HUES64 (cell line): ENCODE results near the gene PLK4.
"Not testable (repeated sequence)": the region's sequence is repeated elsewhere in the genome, so short reads cannot be mapped to it uniquely, and the experiment has no call there.

Source experiments
- H3K27ac ChIP-seq: 2 replicates; pipeline ENCODE4 v1.7.0; 2013; ENCODE audit warnings: low read depth, low read length, inconsistent platforms
- H3K27me3 ChIP-seq: 2 replicates; pipeline ENCODE4 v1.6.1; 2013; ENCODE audit warnings: mild to moderate bottlenecking, low read length; ENCODE audit not compliant: insufficient read depth
- H3K36me3 ChIP-seq: 2 replicates; pipeline ENCODE4 v1.6.1; 2013; ENCODE audit warnings: mild to moderate bottlenecking, low read length; ENCODE audit not compliant: insufficient read depth
- H3K4me1 ChIP-seq: 2 replicates; pipeline ENCODE4 v1.6.1; 2013; ENCODE audit warnings: mild to moderate bottlenecking, low read length, moderate library complexity; ENCODE audit not compliant: insufficient read depth
- H3K4me3 ChIP-seq: 2 replicates; pipeline ENCODE4 v1.5.1; 2013; ENCODE audit warnings: mild to moderate bottlenecking, low read length, moderate library complexity
- H3K9ac ChIP-seq: 2 replicates; pipeline ENCODE4 v1.6.1; 2013; ENCODE audit warnings: mild to moderate bottlenecking, low read depth, low read length
- H3K9me3 ChIP-seq: 2 replicates; pipeline ENCODE4 v1.6.1; 2013; ENCODE audit warnings: low read depth, low read length; ENCODE audit not compliant: insufficient read depth
- WGBS: fragments of 150-250, 120-280 bp; methylation state at CpG from one replicate; pipeline ENCODE4 v1.1.7; 2013; ENCODE audit warnings: missing lambda C conversion rate; 5-methylcytosine and 5-hydroxymethylcytosine counted together

PLK4 gene

GRCh38 chr4:127857641-127858040, 23.1 kb upstream of the PLK4 start:
- Histone ChIP-seq H3K36me3 (no peaks in the 10 kb centered on the region), H3K4me1 (peaks cover 24% of the 10 kb centered on the region), H3K9ac (no peak overlapping the region), H3K27ac (no peak overlapping the region), H3K9me3 (0 out of 2 replicates have a peak, but pooled peaks cover 5% of the 10 kb centered on the region), H3K27me3 (no peaks in the 10 kb centered on the region), H3K4me3 (no peak overlapping the region)
- WGBS = 89% methylated on average over 1 of the region's 1 CpG

GRCh38 chr4:127868196-127868595, 12.5 kb upstream of the PLK4 start:
- H3K27me3 ChIP-seq = no peaks in the 10 kb centered on the region
- H3K27ac ChIP-seq = no peak overlapping the region
- no peak overlapping the region for H3K9ac ChIP-seq
- no peaks in the 10 kb centered on the region for H3K36me3 ChIP-seq
- no CpG with 5 or more reads among the region's 2 CpGs for WGBS
- no peak overlapping the region for H3K4me3 ChIP-seq
- H3K4me1 ChIP-seq = no peaks in the 10 kb centered on the region
- no peaks in the 10 kb centered on the region for H3K9me3 ChIP-seq

- Histone ChIP-seq H3K4me1 (no peaks in the 10 kb centered on the region), H3K36me3 (0 out of 2 replicates have a peak, but pooled peaks cover under 1% of the 10 kb centered on the region), H3K9ac (no peak overlapping the region), H3K27ac (no peak overlapping the region), H3K9me3 (no peaks in the 10 kb centered on the region), H3K27me3 (no peaks in the 10 kb centered on the region), H3K4me3 (no peak overlapping the region)
Measured at GRCh38 chr4:127870281-127870680, 10.4 kb upstream of the PLK4 start.

- Histone ChIP-seq H3K27ac (no peak overlapping the region), H3K27me3 (no peaks in the 10 kb centered on the region), H3K4me3 (no peak overlapping the region), H3K9ac (no peak overlapping the region), H3K36me3 (0 out of 2 replicates have a peak, but pooled peaks cover 4% of the 10 kb centered on the region), H3K4me1 (no peaks in the 10 kb centered on the region), H3K9me3 (no peaks in the 10 kb centered on the region)
- 63% methylated on average over 3 of the region's 3 CpGs for WGBS
Measured at GRCh38 chr4:127870688-127871087, 10.0 kb upstream of the PLK4 start.

- Histone ChIP-seq H3K27me3 (no peaks in the 10 kb centered on the region), H3K27ac (no peak overlapping the region), H3K4me1 (no peaks in the 10 kb centered on the region), H3K36me3 (peaks cover 6% of the 10 kb centered on the region; the same call in 1 of the 2 replicates), H3K9me3 (no peaks in the 10 kb centered on the region), H3K4me3 (no peak overlapping the region), H3K9ac (no peak overlapping the region)
Measured at GRCh38 chr4:127875791-127876190, 4.9 kb upstream of the PLK4 start.

- Histone ChIP-seq H3K4me1 (no peaks in the 10 kb centered on the region), H3K36me3 (peaks cover 45% of the 10 kb centered on the region), H3K9me3 (no peaks in the 10 kb centered on the region), H3K27ac (peak overlapping the region; percentile 100), H3K4me3 (peak overlapping the region; percentile 93), H3K9ac (peak overlapping the region; percentile 99), H3K27me3 (no peaks in the 10 kb centered on the region)
- 2% methylated on average over 7 of the region's 7 CpGs for WGBS
Measured at GRCh38 chr4:127881563-127881864, 821 bp downstream of the PLK4 start.

GRCh38 chr4:127888559-127888958, 7.9 kb downstream of the PLK4 start:
- Histone ChIP-seq H3K27ac (no peak overlapping the region), H3K4me3 (no peak overlapping the region), H3K9ac (no peak overlapping the region), H3K27me3 (no peaks in the 10 kb centered on the region), H3K4me1 (no peaks in the 10 kb centered on the region), H3K36me3 (peaks cover 99% of the 10 kb centered on the region), H3K9me3 (no peaks in the 10 kb centered on the region)
- no CpG with 5 or more reads among the region's 1 CpG for WGBS

- WGBS = over 99% methylated on average over 3 of the region's 3 CpGs
- Histone ChIP-seq H3K9me3 (no peaks in the 10 kb centered on the region), H3K27ac (no peak overlapping the region), H3K4me1 (no peaks in the 10 kb centered on the region), H3K4me3 (no peak overlapping the region), H3K9ac (no peak overlapping the region), H3K36me3 (peaks cover 97% of the 10 kb centered on the region), H3K27me3 (no peaks in the 10 kb centered on the region)
Measured at GRCh38 chr4:127889903-127890302, 9.2 kb downstream of the PLK4 start.

- H3K9ac ChIP-seq = no peak overlapping the region
- H3K4me3 ChIP-seq = no peak overlapping the region
- no peaks in the 10 kb centered on the region for H3K27me3 ChIP-seq
- no peaks in the 10 kb centered on the region for H3K4me1 ChIP-seq
- 100% methylated on average over 1 of the region's 1 CpG for WGBS
- no peaks in the 10 kb centered on the region for H3K9me3 ChIP-seq
- no peak overlapping the region for H3K27ac ChIP-seq
- peaks cover 81% of the 10 kb centered on the region for H3K36me3 ChIP-seq
Measured at GRCh38 chr4:127896069-127896468, 15.4 kb downstream of the PLK4 start.

GRCh38 chr4:127896528-127896927, 15.8 kb downstream of the PLK4 start:
- no CpG with 5 or more reads among the region's 1 CpG for WGBS
- Histone ChIP-seq H3K27me3 (no peaks in the 10 kb centered on the region), H3K4me1 (no peaks in the 10 kb centered on the region), H3K9ac (no peak overlapping the region), H3K27ac (no peak overlapping the region), H3K4me3 (no peak overlapping the region), H3K9me3 (no peaks in the 10 kb centered on the region), H3K36me3 (peaks cover 77% of the 10 kb centered on the region)

- H3K9me3 ChIP-seq, H3K27ac ChIP-seq, H3K9ac ChIP-seq, H3K27me3 ChIP-seq, H3K4me3 ChIP-seq, H3K4me1 ChIP-seq: not testable (repeated sequence)
- WGBS = 97% methylated on average over 4 of the region's 4 CpGs
- peaks cover 46% of the 10 kb centered on the region for H3K36me3 ChIP-seq
Measured at GRCh38 chr4:127899682-127900081, 19.0 kb downstream of the PLK4 start.

GRCh38 chr4:127905029-127905428, 24.3 kb downstream of the PLK4 start:
- Histone ChIP-seq H3K4me1 (no peaks in the 10 kb centered on the region), H3K27me3 (no peaks in the 10 kb centered on the region), H3K9me3 (no peaks in the 10 kb centered on the region), H3K27ac (no peak overlapping the region), H3K4me3 (no peak overlapping the region), H3K9ac (no peak overlapping the region), H3K36me3 (no peaks in the 10 kb centered on the region)
- 89% methylated on average over 8 of the region's 8 CpGs for WGBS
